GM18499 (cell line): ENCODE measurements around the gene CLCA4.

Experiments used
- ATAC-seq: cut with Tn5 transposase; IDR thresholded peaks from one replicate; pipeline ENCODE4 v1.9.1; 2021; ENCODE audit warnings: moderate number of reproducible peaks; ENCODE audit not compliant: insufficient read depth, unreplicated experiment

The CLCA4 gene

GRCh38 chr1:86523670-86524354 lies 23.1 kb upstream of the CLCA4 start:
- ATAC-seq: no peak

GRCh38 chr1:86527306-86527705 lies 19.6 kb upstream of the CLCA4 start:
- ATAC-seq: no peak

GRCh38 chr1:86530211-86530845 lies 16.6 kb upstream of the CLCA4 start:
- ATAC-seq: no peak

GRCh38 chr1:86537928-86538695 lies 8.8 kb upstream of the CLCA4 start:
- no peak for ATAC-seq

GRCh38 chr1:86538775-86539174 lies 8.1 kb upstream of the CLCA4 start:
- no peak for ATAC-seq

GRCh38 chr1:86541859-86542258 lies 5.0 kb upstream of the CLCA4 start:
- ATAC-seq: no peak

GRCh38 chr1:86542631-86543030 lies 4.2 kb upstream of the CLCA4 start:
- ATAC-seq: no peak

GRCh38 chr1:86548839-86549238 lies 2.0 kb downstream of the CLCA4 start:
- no peak for ATAC-seq

GRCh38 chr1:86551305-86551704 lies 4.4 kb downstream of the CLCA4 start:
- no peak for ATAC-seq

- ATAC-seq: no peak
Observed at GRCh38 chr1:86552376-86552775, 5.5 kb downstream of the CLCA4 start.

- ATAC-seq: no peak
Observed at GRCh38 chr1:86557739-86558138, 10.9 kb downstream of the CLCA4 start.

GRCh38 chr1:86563849-86564248 lies 17.0 kb downstream of the CLCA4 start:
- ATAC-seq: no peak

- no peak for ATAC-seq
Observed at GRCh38 chr1:86567341-86567740, 20.5 kb downstream of the CLCA4 start.

- no peak for ATAC-seq
Observed at GRCh38 chr1:86567878-86568277, 21.0 kb downstream of the CLCA4 start.

GRCh38 chr1:86573763-86574484 lies 27.0 kb downstream of the CLCA4 start:
- no peak for ATAC-seq

GRCh38 chr1:86581231-86581630 lies 34.4 kb downstream of the CLCA4 start:
- no peak for ATAC-seq

- no peak for ATAC-seq
Observed at GRCh38 chr1:86582161-86582560, 35.3 kb downstream of the CLCA4 start.

GRCh38 chr1:86583032-86583431 lies 36.2 kb downstream of the CLCA4 start:
- ATAC-seq: no peak

- no peak for ATAC-seq
Observed at GRCh38 chr1:86583593-86583992, 36.7 kb downstream of the CLCA4 start.

GRCh38 chr1:86594284-86594770 lies 47.4 kb downstream of the CLCA4 start:
- no peak for ATAC-seq

GRCh38 chr1:86596224-86596623 lies 49.3 kb downstream of the CLCA4 start:
- no peak for ATAC-seq
